ENCODE data around the gene UBR3. TPM values are rescaled to one million over a fixed set of nuclear protein-coding genes. Genes with fewer than 3 reads are reported as not detected.
"Not testable (repeated sequence)": the region's sequence is repeated elsewhere in the genome, so short reads cannot be mapped to it uniquely, and the experiment has no call there.

The UBR3 gene
- total RNA-seq, 2 donors from 2014 or later, result 20.4 to 24.8 TPM

DNA sequence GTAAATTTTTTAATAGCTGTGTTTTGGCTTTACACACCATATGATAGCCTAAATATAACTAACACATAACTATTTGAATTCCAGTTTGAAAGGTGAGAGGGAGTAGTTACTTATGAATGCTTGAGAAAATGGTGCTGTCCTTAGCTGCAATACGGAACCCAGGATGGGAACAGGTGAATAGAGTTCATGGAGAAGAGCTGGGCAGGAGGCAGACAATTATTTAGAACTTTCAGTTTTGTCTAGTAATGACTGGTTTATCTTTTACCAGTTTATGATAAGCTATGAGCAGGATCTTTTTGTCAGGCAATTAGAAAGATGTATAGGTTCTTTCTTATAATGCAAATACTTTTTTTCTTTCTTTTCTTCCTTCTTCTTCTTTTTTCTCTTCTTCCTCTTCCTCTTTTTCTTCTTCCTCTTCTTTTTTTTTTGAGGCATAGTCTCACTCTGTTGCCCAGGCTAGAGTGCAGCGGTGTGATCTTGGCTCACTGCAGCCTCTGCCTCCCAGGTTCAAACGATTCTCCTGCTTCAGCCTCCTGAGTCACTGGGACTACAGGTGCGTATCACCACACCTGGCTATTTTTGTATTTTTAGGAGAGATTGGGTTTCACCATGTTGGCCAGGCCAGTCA, 25.9 kb downstream of the UBR3 start:
- Histone ChIP-seq H3K4me3 (ENCODE audit: low read length) (no peak overlapping the region), H3K9me3 (ENCODE audit: control insufficient read depth, low read length) (peaks cover 4% of the 10 kb centered on the region), H3K27me3 (ENCODE audit: control insufficient read depth, insufficient read depth, low read length, poor library complexity, severe bottlenecking) (no peaks in the 10 kb centered on the region), H3K27ac (ENCODE audit: low read depth, low read length) (no peak overlapping the region), H3K4me1 (ENCODE audit: control insufficient read depth, insufficient read depth, low read length) (no peaks in the 10 kb centered on the region), H3K9ac (ENCODE audit: extremely low read depth, low read length, poor library complexity, severe bottlenecking) (no peak overlapping the region), H3K36me3 (ENCODE audit: control insufficient read depth, insufficient read depth, low read length) (peaks cover 4% of the 10 kb centered on the region)
- Mint-ChIP-seq H3K9me3 (peaks cover 22% of the 10 kb centered on the region), H3K36me3 (ENCODE audit: low read depth) (peaks cover 35% of the 10 kb centered on the region), H3K27ac (no peak overlapping the region), H3K27me3 (ENCODE audit: insufficient read depth) (no peaks in the 10 kb centered on the region), H3K4me1 (peaks cover 4% of the 10 kb centered on the region), H3K4me3 (no peak overlapping the region)
- DNase-seq, result no peak
- 94 to 98% methylated on average over 3 to 4 of the region's 4 CpGs for WGBS, 2 experiments (ENCODE audit: insufficient coverage in 1 of 2, insufficient read length in 1 of 2)
- TF ChIP-seq, protein P1, sequence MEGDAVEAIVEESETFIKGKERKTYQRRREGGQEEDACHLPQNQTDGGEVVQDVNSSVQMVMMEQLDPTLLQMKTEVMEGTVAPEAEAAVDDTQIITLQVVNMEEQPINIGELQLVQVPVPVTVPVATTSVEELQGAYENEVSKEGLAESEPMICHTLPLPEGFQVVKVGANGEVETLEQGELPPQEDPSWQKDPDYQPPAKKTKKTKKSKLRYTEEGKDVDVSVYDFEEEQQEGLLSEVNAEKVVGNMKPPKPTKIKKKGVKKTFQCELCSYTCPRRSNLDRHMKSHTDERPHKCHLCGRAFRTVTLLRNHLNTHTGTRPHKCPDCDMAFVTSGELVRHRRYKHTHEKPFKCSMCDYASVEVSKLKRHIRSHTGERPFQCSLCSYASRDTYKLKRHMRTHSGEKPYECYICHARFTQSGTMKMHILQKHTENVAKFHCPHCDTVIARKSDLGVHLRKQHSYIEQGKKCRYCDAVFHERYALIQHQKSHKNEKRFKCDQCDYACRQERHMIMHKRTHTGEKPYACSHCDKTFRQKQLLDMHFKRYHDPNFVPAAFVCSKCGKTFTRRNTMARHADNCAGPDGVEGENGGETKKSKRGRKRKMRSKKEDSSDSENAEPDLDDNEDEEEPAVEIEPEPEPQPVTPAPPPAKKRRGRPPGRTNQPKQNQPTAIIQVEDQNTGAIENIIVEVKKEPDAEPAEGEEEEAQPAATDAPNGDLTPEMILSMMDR (conservative IDR thresholded peaks at IDR 0.05), result no peak

DNA sequence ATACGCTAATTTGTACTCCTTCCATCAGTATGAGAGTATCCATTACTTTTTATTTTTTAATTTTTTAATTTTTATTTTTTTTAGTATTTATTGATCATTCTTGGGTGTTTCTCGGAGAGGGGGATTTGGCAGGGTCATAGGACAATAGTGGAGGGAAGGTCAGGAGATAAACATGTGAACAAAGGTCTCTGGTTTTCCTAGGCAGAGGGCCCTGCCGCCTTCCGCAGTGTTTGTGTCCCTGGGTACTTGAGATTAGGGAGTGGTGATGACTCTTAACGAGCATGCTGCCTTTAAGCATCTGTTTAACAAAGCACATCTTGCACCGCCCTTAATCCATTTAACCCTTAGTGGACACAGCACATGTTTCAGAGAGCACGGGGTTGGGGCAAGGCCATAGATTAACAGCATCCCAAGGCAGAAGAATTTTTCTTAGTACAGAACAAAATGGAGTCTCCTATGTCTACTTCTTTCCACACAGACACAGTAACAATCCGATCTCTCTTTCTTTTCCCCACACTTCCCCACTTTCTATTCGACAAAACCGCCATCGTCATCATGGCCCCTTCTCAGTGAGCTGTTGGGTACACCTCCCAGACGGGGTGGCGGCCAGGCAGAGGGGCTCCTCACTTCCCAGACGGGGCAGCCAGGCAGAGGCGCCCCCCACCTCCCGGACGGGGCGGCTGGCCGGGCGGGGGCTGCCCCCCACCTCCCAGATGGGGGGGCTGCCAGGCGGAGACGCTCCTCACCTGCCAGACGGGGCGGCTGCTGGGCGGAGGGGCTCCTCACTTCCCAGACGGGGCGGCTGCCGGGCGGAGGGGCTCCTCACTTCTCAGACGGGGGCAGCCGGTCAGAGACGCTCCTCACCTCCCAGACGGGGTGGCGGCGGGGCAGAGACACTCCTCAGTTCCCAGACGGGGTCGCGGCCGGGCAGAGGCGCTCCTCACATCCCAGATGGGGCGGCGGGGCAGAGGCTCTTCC, 28.3 kb downstream of the UBR3 start:
- 95 to 100% methylated on average over 6 to 39 of the region's 42 CpGs for WGBS, 2 experiments (ENCODE audit: insufficient coverage in 1 of 2, insufficient read length in 1 of 2)
- H3K4me3 Mint-ChIP-seq, result not testable (repeated sequence)

GRCh38 chr2:169859423-169859822, 32.2 kb downstream of the UBR3 start:
- no peak for DNase-seq
- Mint-ChIP-seq H3K4me3 (no peak overlapping the region), H3K36me3 (ENCODE audit: low read depth) (peaks cover 18% of the 10 kb centered on the region), H3K27me3 (ENCODE audit: insufficient read depth) (no peaks in the 10 kb centered on the region), H3K27ac (no peak overlapping the region), H3K9me3 (peaks cover 22% of the 10 kb centered on the region), H3K4me1 (peaks cover 5% of the 10 kb centered on the region)
- Histone ChIP-seq H3K27ac (ENCODE audit: low read depth, low read length) (no peak overlapping the region), H3K4me3 (ENCODE audit: low read length) (no peak overlapping the region), H3K4me1 (ENCODE audit: control insufficient read depth, insufficient read depth, low read length) (no peaks in the 10 kb centered on the region), H3K36me3 (ENCODE audit: control insufficient read depth, insufficient read depth, low read length) (no peaks in the 10 kb centered on the region), H3K9ac (ENCODE audit: extremely low read depth, low read length, poor library complexity, severe bottlenecking) (no peak overlapping the region), H3K9me3 (ENCODE audit: control insufficient read depth, low read length) (peaks cover 4% of the 10 kb centered on the region), H3K27me3 (ENCODE audit: control insufficient read depth, insufficient read depth, low read length, poor library complexity, severe bottlenecking) (no peaks in the 10 kb centered on the region)
- 98 to 100% methylated on average over 3 to 4 of the region's 4 CpGs for WGBS, 2 experiments (ENCODE audit: insufficient coverage in 1 of 2, insufficient read length in 1 of 2)
- TF ChIP-seq, protein P1 (conservative IDR thresholded peaks at IDR 0.05), result no peak

More for the DNA sequence above, 28.3 kb downstream of the UBR3 start:
- not testable (repeated sequence) for H3K4me1 Mint-ChIP-seq; H3K9me3 ChIP-seq (ENCODE audit: control insufficient read depth, low read length); H3K27me3 Mint-ChIP-seq (ENCODE audit: insufficient read depth); H3K4me3 ChIP-seq (ENCODE audit: low read length); H3K36me3 ChIP-seq (ENCODE audit: control insufficient read depth, insufficient read depth, low read length); H3K27me3 ChIP-seq (ENCODE audit: control insufficient read depth, insufficient read depth, low read length, poor library complexity, severe bottlenecking); H3K4me1 ChIP-seq (ENCODE audit: control insufficient read depth, insufficient read depth, low read length); H3K27ac ChIP-seq (ENCODE audit: low read depth, low read length); DNase-seq; H3K9ac ChIP-seq (ENCODE audit: extremely low read depth, low read length, poor library complexity, severe bottlenecking); H3K27ac Mint-ChIP-seq
- Mint-ChIP-seq H3K36me3 (ENCODE audit: low read depth) (peaks cover 25% of the 10 kb centered on the region), H3K9me3 (peaks cover 22% of the 10 kb centered on the region)

All from endodermal cell (in vitro differentiated cells).